ENCODE measurements around the gene MZT2B.

- TF ChIP-seq GABPA (IDR thresholded peaks at IDR 0.05; ENCODE audit: low read depth) (no peak), CTCF (IDR thresholded peaks at IDR 0.05) (no peak), RAD21 (IDR thresholded peaks at IDR 0.05; ENCODE audit: low read length) (no peak), JUND (IDR thresholded peaks at IDR 0.05) (no peak), POLR2AphosphoS5 (IDR thresholded peaks at IDR 0.05; ENCODE audit: low read depth, low read length) (no peak), USF2 (IDR thresholded peaks at IDR 0.05; ENCODE audit: borderline replicate concordance, low read depth, low read length) (no peak), MXI1 (IDR thresholded peaks at IDR 0.05; ENCODE audit: low read depth, low read length) (no peak), MAX (IDR thresholded peaks at IDR 0.05; ENCODE audit: low read depth) (no peak), REST (IDR thresholded peaks at IDR 0.05; ENCODE audit: low read depth, low read length) (no peak), SMC3 (IDR thresholded peaks at IDR 0.05; ENCODE audit: low read depth, low read length) (no peak), TAF1 (IDR thresholded peaks at IDR 0.05; ENCODE audit: borderline replicate concordance, low read depth, low read length) (no peak), CHD2 (IDR thresholded peaks at IDR 0.05; ENCODE audit: low read length, partially characterized antibody) (no peak), GATA2 (CRISPR knock-in tag; IDR thresholded peaks at IDR 0.05) (no peak)
Measured at GRCh38 chr2:130198343-130198742, 16.3 kb downstream of the MZT2B start, which contains the start of gene TUBA3E.

All from SK-N-SH (cell line).